Adrenal gland (tissue), 12 donors: ENCODE measurements around the gene DACH2. TPM values are rescaled to one million over a fixed set of nuclear protein-coding genes. Genes with fewer than 3 reads are reported as not detected.

ENCODE experiments used
- DNase-seq, 7 donors: peaks; one replicate each; pipeline ENCODE4 v3.0.0-alpha.2; 2019 to 2020
- H3K27ac ChIP-seq, 5 donors: fragments of 200-600 bp; sonication (generic) in 4 of 5; 1 replicate in 3 of 5; 2 replicates in 2 of 5; pipeline versions ENCODE4 v1.5.1 to v1.8.0; 2016 to 2020; ENCODE audit warnings: mild to moderate bottlenecking in 1 of 5
- H3K27me3 ChIP-seq: fragments of 200-600 bp; 2 replicates; pipeline ENCODE4 v1.8.0; 2021
- H3K36me3 ChIP-seq, 2 donors: fragments of 200-600 bp; replicated peaks in 1 of 2; 1 replicate in 1 of 2; 2 replicates in 1 of 2; pipeline versions ENCODE4 v1.5.1 to v1.8.0; 2018 to 2022
- H3K4me1 ChIP-seq, 2 donors: fragments of 200-600 bp; replicated peaks in 1 of 2; 1 replicate in 1 of 2; 2 replicates in 1 of 2; pipeline versions ENCODE4 v1.5.1 to v1.8.0; 2018 to 2021
- H3K4me3 ChIP-seq, 4 donors: fragments of 200-600 bp; sonication (generic) in 3 of 4; one replicate each; pipeline ENCODE4 v1.5.1; 2016 to 2018
- H3K9me3 ChIP-seq, 3 donors: fragments of 200-600 bp; sonication (generic) in 1 of 3; replicated peaks in 1 of 3; 1 replicate in 2 of 3; 2 replicates in 1 of 3; pipeline versions ENCODE4 v1.5.1 to v1.8.0; 2016 to 2021
- POLR2A ChIP-seq, 2 donors: fragments of 450-650 bp; IDR thresholded peaks; one replicate each; pipeline ENCODE4 v1.6.1; 2017; ENCODE audit warnings: antibody characterized with exemption in 2 of 2, mild to moderate bottlenecking in 2 of 2, moderate library complexity in 1 of 2
- WGBS, 4 donors: extraction: QIAGEN DNeasy Blood & Tissue Kit in 2 of 4; methylation state at CpG; one replicate each; pipeline versions ENCODE4 v1.1.5 to v1.1.7; 2013 to 2017; 5-methylcytosine and 5-hydroxymethylcytosine counted together
- intact Hi-C, 2 donors: fragments of 100-400 bp; cut with DNase I; formaldehyde crosslinking; loops; one replicate each; pipeline versions ENCODE4 v1.14.1 to v1.15.0; 2022 to 2023
- polyA plus RNA-seq, 3 donors: library from polyadenylated mRNA; stranded (reverse); fragments of 200-250 nt in 2 of 3; fragments of 350-450 nt in 1 of 3; fragmentation: Illumina TruSeq in 1 of 3; extraction: RNeasy Lipid Tissue Mini Kit (QIAGEN cat#74804) in 1 of 3; gene quantifications; one replicate each; pipeline ENCODE4 v1.2.3, GENCODE V29; 2013 to 2014
- total RNA-seq, 9 donors: library from RNA; depleted of rRNA in 4 of 9; stranded (reverse); fragments of >200 nt in 4 of 9; fragments of 120-200 nt in 1 of 9; fragmentation: NEBNext Ultra II Directional in 1 of 9; extraction: Animal tissue kit (Norgen Biotek cat#: 25700) in 1 of 9; gene quantifications; one replicate each; pipeline versions ENCODE4 v1.1.0 to v1.2.4, GENCODE V29; 2013 to 2023
- TF ChIP-seq, protein P1 (sequence below), 6 experiments: fragments of 450-650 bp in 4 of 6; fragments of 200-600 bp in 2 of 6; sonication (generic) in 1 of 6; IDR thresholded peaks; 1 replicate in 5 of 6; 2 replicates in 1 of 6; pipeline versions ENCODE4 v1.5.1 to v1.8.0; 2016 to 2021; ENCODE audit warnings: antibody characterized with exemption in 6 of 6, mild to moderate bottlenecking in 2 of 6, moderate library complexity in 1 of 6
- donor health status: healthy with polysubstance abuse.
- donor health status: Bipolar disorder and iron deficiency.
- donor health status: DM: yes; HTN: yes; CAD: no.
- donor health status: DM: no; HTN: no; CAD: no.
- donor health status: DM: no; HTN: no; CAD: no.
- donor health status: DM: yes; HTN: yes; CAD: no.

The DACH2 gene
- total and polyA plus RNA-seq, 12 donors, result 0.08 to 7.7 (median 0.09) TPM; not detected in 6

DNA sequence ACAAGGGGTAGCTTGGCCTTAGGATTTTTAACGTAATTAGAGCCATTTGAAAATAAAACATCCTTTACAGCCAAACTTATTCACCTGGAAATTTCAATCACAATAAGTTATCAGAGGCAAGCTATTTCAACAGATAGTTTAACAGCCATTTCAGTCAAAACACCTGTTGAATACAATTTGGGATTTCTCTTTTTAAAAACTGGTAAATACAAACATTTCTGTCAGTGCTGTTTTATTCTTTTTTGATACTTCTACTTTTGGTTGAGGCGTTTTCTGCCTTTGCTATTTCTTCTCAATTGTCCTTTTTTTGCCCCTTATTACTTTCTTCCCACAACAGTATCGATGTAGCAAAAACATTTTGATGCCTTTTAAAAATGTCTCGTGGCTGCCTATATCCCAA lies 2.1 kb upstream of the DACH2 start:
- intact Hi-C loops, result no loop called here
- H3K27me3 ChIP-seq, result peaks cover 17% of the 10 kb centered on the region
- H3K4me3 ChIP-seq, result no peak overlapping the region
- DNase-seq, result no peak
- TF ChIP-seq, protein P1, sequence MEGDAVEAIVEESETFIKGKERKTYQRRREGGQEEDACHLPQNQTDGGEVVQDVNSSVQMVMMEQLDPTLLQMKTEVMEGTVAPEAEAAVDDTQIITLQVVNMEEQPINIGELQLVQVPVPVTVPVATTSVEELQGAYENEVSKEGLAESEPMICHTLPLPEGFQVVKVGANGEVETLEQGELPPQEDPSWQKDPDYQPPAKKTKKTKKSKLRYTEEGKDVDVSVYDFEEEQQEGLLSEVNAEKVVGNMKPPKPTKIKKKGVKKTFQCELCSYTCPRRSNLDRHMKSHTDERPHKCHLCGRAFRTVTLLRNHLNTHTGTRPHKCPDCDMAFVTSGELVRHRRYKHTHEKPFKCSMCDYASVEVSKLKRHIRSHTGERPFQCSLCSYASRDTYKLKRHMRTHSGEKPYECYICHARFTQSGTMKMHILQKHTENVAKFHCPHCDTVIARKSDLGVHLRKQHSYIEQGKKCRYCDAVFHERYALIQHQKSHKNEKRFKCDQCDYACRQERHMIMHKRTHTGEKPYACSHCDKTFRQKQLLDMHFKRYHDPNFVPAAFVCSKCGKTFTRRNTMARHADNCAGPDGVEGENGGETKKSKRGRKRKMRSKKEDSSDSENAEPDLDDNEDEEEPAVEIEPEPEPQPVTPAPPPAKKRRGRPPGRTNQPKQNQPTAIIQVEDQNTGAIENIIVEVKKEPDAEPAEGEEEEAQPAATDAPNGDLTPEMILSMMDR (IDR thresholded peaks at IDR 0.05), result no peak
- no peak for TF ChIP-seq POLR2A (IDR thresholded peaks at IDR 0.05)
- no peaks in the 10 kb centered on the region for H3K36me3 ChIP-seq
- WGBS, 4 donors, result 56 to 88% (median 74%) methylated on average over 4 of the region's 4 CpGs
- no peak overlapping the region for H3K27ac ChIP-seq
- no peaks in the 10 kb centered on the region for H3K4me1 ChIP-seq
- no peaks in the 10 kb centered on the region for H3K9me3 ChIP-seq

DNA sequence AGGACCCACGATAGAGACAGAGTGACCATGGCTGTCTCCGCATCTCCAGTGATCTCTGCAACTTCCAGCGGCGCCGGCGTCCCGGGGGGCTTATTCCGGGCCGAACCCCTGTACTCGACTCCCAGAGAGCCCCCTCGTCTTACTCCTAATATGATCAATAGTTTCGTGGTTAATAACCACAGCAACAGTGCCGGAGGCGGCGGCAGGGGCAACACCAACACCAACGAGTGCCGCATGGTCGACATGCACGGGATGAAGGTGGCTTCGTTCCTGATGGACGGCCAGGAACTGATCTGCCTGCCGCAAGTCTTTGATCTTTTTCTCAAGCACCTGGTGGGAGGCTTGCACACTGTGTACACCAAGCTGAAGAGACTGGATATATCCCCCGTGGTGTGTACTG lies 343 bp downstream of the DACH2 start:
- Histone ChIP-seq H3K27ac (no peak overlapping the region), H3K4me3 (peak overlapping the region in 1 of 4 donors; percentile 50), H3K9me3 (no peaks in the 10 kb centered on the region), H3K4me1 (no peaks in the 10 kb centered on the region), H3K36me3 (no peaks in the 10 kb centered on the region), H3K27me3 (peaks cover 26% of the 10 kb centered on the region)
- no peak for TF ChIP-seq POLR2A (IDR thresholded peaks at IDR 0.05)
- TF ChIP-seq, protein P1 (IDR thresholded peaks at IDR 0.05), result no peak
- no peak for DNase-seq
- intact Hi-C loops, result no loop called here
- 0 to 55% (median 14%) methylated on average over 2 to 23 of the region's 23 CpGs for WGBS, 4 donors

DNA sequence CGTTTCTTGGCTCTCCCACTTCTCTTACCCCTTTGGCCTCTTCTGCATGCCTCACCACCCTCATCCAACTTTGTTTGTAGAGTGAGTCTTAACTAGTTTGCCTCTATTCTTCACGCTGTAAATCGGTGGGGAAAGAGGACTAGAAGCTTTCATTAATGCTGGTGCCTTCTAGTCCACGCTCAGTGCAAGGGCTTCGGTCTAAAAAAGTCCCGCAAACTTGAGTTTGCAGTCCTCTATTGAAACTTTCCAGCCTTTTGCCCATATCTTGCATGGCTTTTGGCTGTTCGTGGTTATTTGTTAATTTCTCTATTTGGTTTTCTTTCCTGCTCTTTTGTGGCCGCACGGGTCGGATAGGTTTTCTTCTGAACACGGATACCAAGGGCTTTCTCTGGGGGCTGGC lies 868 bp downstream of the DACH2 start:
- Histone ChIP-seq H3K9me3 (no peaks in the 10 kb centered on the region), H3K36me3 (no peaks in the 10 kb centered on the region), H3K4me1 (no peaks in the 10 kb centered on the region), H3K27me3 (peaks cover 31% of the 10 kb centered on the region), H3K4me3 (peak overlapping the region in 1 of 4 donors; percentile 50), H3K27ac (no peak overlapping the region)
- no peak for TF ChIP-seq POLR2A (IDR thresholded peaks at IDR 0.05)
- TF ChIP-seq, protein P1 (IDR thresholded peaks at IDR 0.05), result no peak
- no peak for DNase-seq
- 5 to 33% (median 18%) methylated on average over 11 of the region's 11 CpGs for WGBS, 4 donors
- intact Hi-C loops, result no loop called here

DNA sequence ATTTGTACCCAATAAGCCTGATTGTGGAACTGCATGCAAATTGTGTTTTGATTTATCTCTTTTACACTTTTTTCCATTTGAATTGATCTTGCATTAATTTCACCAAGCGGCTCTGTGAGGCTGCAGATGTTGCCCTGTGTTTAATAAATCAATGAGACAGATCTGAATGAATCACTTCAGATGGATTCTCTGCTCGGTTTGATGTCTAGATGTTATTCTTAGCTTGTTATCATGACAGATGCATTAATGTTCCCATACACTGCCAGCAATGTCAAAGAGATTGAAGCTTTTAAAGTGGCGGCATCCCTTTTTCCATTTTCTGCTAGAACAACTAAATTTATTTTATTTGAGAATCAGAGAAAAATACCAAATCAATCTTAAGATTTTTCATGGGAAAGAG lies 6.3 kb downstream of the DACH2 start:
- Histone ChIP-seq H3K27ac (no peak overlapping the region), H3K27me3 (peaks cover 48% of the 10 kb centered on the region), H3K9me3 (no peaks in the 10 kb centered on the region), H3K4me1 (no peaks in the 10 kb centered on the region), H3K4me3 (no peak overlapping the region), H3K36me3 (no peaks in the 10 kb centered on the region)
- no peak for TF ChIP-seq POLR2A (IDR thresholded peaks at IDR 0.05)
- TF ChIP-seq, protein P1 (IDR thresholded peaks at IDR 0.05), result no peak
- intact Hi-C loops, result no loop called here
- DNase-seq, result no peak
- WGBS, 4 donors, result 36 to 40% (median 39%) methylated on average over 3 of the region's 3 CpGs
